BE2C (cell line): ENCODE results near the gene NKTR.

Experiments used
- DNase-seq: peaks from one replicate; pipeline ENCODE4 v3.0.0-alpha.2; 2020
- H3K27me3 ChIP-seq: fragments of 250-450 bp; sonication (Bioruptor Pico); 2 replicates; pipeline ENCODE4 v1.5.1; 2020; ENCODE audit warnings: mild to moderate bottlenecking
- H3K36me3 ChIP-seq: fragments of 250-450 bp; sonication (Bioruptor Pico); 2 replicates; pipeline ENCODE4 v1.5.1; 2020; ENCODE audit warnings: mild to moderate bottlenecking
- H3K4me1 ChIP-seq: fragments of 250-450 bp; sonication (Bioruptor Pico); 2 replicates; pipeline ENCODE4 v1.5.1; 2020
- H3K4me3 ChIP-seq: 2 replicates; pipeline ENCODE4 v1.5.1; 2011; ENCODE audit warnings: low read depth, low read length
- H3K9me3 ChIP-seq: fragments of 250-450 bp; sonication (Bioruptor Pico); 2 replicates; pipeline ENCODE4 v1.5.1; 2020
- TF ChIP-seq, protein P1 (sequence below): IDR thresholded peaks from 2 replicates; pipeline ENCODE4 v1.5.1; 2012; ENCODE audit warnings: mild to moderate bottlenecking, low read depth, low read length

Gene NKTR

DNA sequence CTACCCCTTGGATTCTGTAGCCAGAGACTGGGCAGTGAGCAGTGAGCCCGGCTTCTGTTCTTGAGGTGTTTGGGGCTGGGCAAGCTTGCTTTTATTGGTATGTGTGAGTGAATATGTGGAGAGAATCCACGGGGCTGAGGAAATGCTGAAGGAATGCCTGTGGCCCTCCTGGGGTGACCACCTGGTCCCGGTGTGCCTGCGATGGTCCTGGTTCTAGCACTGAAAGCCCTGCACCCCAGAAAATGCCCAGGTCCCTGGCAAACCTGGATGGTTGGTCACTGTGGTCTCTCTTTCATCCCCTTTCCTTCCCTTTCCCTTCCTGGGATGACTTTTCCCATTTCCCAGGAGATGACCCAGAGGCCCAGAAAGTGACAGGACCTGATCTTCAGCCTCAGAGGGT lies 57.2 kb downstream of the NKTR start:
- peaks cover 5% of the 10 kb centered on the region; the same call in 1 of the 2 replicates for H3K4me1 ChIP-seq
- no peak overlapping the region for H3K4me3 ChIP-seq
- H3K36me3 ChIP-seq: no peaks in the 10 kb centered on the region
- DNase-seq: no peak
- TF ChIP-seq, protein P1, sequence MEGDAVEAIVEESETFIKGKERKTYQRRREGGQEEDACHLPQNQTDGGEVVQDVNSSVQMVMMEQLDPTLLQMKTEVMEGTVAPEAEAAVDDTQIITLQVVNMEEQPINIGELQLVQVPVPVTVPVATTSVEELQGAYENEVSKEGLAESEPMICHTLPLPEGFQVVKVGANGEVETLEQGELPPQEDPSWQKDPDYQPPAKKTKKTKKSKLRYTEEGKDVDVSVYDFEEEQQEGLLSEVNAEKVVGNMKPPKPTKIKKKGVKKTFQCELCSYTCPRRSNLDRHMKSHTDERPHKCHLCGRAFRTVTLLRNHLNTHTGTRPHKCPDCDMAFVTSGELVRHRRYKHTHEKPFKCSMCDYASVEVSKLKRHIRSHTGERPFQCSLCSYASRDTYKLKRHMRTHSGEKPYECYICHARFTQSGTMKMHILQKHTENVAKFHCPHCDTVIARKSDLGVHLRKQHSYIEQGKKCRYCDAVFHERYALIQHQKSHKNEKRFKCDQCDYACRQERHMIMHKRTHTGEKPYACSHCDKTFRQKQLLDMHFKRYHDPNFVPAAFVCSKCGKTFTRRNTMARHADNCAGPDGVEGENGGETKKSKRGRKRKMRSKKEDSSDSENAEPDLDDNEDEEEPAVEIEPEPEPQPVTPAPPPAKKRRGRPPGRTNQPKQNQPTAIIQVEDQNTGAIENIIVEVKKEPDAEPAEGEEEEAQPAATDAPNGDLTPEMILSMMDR: no peak
- H3K9me3 ChIP-seq: no peaks in the 10 kb centered on the region
- H3K27me3 ChIP-seq: no peaks in the 10 kb centered on the region

DNA sequence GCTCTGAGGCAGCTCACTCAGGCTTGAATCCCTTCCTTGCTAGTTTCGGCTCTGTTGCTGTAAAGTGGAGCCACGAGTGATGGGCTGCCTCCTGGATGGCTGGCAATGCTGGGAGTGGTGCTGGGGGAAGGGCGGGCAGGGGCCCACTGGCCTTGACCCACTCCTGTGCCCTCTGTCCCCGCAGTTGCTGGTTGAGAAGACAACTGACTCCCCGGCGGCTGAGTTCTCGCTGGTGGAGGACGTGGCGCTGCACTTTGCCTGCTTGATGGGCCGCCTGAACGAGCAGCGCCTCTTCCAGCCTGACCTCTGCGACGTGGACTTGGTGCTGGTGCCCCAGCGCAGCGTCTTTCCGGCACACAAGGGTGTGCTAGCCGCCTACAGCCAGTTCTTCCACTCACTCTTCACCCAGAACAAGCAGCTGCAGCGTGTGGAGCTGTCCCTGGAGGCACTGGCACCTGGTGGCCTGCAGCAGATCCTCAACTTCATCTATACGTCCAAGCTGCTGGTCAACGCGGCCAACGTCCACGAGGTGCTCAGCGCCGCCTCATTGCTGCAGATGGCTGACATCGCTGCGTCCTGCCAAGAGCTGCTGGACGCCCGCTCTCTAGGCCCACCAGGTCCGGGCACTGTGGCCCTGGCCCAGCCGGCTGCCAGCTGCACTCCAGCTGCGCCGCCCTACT lies 57.7 kb downstream of the NKTR start:
- H3K4me3 ChIP-seq: no peak overlapping the region
- DNase-seq: no peak
- TF ChIP-seq, protein P1: no peak
- no peaks in the 10 kb centered on the region for H3K9me3 ChIP-seq
- no peaks in the 10 kb centered on the region for H3K27me3 ChIP-seq
- no peaks in the 10 kb centered on the region for H3K36me3 ChIP-seq
- peaks cover 2% of the 10 kb centered on the region; the same call in 1 of the 2 replicates for H3K4me1 ChIP-seq

DNA sequence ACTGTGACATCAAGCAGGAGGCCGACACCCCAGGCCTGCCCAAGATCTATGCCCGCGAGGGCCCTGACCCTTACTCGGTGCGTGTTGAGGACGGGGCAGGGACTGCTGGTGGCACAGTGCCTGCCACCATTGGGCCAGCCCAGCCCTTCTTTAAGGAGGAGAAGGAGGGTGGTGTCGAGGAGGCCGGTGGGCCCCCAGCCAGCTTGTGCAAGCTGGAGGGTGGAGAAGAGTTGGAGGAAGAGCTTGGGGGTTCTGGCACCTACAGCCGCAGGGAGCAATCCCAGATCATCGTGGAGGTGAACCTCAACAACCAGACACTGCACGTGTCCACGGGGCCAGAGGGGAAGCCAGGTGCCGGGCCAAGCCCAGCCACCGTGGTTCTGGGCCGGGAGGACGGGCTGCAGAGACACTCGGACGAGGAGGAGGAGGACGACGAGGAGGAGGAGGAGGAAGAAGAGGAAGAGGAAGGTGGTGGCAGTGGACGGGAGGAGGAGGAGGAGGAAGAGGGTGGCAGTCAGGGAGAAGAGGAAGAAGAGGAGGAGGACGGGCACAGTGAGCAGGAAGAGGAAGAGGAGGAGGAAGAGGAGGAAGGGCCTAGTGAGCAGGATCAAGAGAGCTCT lies 58.4 kb downstream of the NKTR start:
- no peaks in the 10 kb centered on the region for H3K36me3 ChIP-seq
- no peak for DNase-seq
- no peaks in the 10 kb centered on the region for H3K9me3 ChIP-seq
- H3K4me3 ChIP-seq: no peak overlapping the region
- TF ChIP-seq, protein P1: no peak
- H3K4me1 ChIP-seq: no peaks in the 10 kb centered on the region
- H3K27me3 ChIP-seq: no peaks in the 10 kb centered on the region

DNA sequence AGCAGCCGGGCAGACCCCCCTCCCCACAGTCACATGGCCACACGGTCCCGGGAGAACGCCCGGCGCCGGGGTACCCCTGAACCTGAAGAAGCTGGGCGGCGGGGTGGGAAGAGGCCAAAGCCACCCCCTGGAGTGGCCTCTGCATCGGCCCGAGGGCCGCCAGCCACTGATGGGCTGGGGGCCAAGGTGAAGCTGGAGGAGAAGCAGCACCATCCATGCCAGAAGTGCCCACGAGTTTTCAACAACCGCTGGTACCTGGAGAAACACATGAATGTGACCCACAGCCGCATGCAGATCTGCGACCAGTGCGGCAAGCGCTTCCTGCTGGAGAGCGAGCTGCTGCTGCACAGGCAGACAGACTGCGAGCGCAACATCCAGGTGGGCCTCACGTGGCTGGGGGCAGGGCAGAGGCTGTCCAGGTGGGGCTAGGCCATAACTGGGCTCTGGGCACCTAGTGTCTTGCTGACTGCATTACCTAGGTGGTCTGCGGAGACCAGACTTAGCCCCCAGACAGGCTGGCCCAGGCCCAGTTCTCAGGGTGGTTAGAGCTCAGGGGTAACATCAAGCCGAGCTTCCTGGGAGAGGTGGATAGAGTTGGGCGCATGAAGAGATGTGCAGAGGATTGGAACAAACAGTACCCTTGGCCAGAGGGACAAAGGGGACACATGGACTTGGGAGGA lies 59.1 kb downstream of the NKTR start:
- no peaks in the 10 kb centered on the region for H3K27me3 ChIP-seq
- no peak for DNase-seq
- TF ChIP-seq, protein P1: no peak
- H3K36me3 ChIP-seq: no peaks in the 10 kb centered on the region
- H3K4me1 ChIP-seq: no peaks in the 10 kb centered on the region
- no peaks in the 10 kb centered on the region for H3K9me3 ChIP-seq
- H3K4me3 ChIP-seq: no peak overlapping the region

DNA sequence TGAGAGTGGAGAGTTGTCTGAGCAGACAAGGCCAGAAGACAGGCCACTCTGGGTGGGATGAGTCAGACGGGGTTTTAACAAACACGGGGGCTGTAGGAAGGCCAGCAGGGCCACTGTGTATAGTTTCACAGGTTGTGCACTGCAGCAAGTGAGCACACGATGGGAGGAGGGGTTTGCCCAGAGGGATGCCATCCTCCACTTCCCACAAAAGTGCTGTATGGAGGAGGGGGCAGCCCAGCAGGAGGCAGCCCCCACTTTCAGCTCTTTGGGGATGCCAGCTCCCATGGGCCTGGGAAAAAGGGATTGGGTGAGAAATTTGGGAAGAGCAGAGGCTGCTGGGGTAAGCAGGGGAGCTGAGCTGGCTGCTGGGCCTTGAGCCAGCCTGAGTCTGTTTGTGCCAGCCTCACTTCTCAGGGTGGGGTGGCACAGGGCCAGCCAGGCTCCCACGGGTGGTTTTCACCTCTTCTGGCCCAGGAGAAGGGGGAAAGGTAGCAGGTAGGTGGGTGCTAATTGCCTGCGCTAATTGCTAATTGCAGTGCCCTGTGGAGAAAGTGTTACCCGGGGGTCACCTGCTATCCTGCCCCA lies 59.7 kb downstream of the NKTR start:
- TF ChIP-seq, protein P1: no peak
- Histone ChIP-seq H3K4me1 (no peaks in the 10 kb centered on the region), H3K27me3 (no peaks in the 10 kb centered on the region), H3K4me3 (no peak overlapping the region), H3K36me3 (no peaks in the 10 kb centered on the region), H3K9me3 (no peaks in the 10 kb centered on the region)
- DNase-seq: no peak
